ENCODE results near the gene NFE2L2.

DNA sequence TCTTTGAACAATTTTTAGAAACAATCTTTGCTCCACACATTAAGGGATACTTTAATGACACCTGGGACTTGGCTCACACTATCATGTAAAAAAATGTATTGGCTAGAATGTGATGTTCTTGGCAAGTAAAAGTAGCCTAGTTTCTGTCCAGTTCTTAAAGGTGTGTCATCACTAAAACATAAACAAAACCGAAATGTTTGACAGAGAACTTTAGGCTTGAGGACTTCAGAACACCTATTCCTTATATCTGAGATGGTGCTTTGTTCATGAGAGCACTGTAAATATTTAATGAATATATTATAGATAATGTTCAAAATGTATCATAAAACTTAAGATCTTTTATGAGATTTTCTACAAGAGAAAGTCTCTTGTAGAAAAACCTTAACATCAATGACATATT is 71.7 kb downstream of the NFE2L2 start:
- TF ChIP-seq, protein P1, sequence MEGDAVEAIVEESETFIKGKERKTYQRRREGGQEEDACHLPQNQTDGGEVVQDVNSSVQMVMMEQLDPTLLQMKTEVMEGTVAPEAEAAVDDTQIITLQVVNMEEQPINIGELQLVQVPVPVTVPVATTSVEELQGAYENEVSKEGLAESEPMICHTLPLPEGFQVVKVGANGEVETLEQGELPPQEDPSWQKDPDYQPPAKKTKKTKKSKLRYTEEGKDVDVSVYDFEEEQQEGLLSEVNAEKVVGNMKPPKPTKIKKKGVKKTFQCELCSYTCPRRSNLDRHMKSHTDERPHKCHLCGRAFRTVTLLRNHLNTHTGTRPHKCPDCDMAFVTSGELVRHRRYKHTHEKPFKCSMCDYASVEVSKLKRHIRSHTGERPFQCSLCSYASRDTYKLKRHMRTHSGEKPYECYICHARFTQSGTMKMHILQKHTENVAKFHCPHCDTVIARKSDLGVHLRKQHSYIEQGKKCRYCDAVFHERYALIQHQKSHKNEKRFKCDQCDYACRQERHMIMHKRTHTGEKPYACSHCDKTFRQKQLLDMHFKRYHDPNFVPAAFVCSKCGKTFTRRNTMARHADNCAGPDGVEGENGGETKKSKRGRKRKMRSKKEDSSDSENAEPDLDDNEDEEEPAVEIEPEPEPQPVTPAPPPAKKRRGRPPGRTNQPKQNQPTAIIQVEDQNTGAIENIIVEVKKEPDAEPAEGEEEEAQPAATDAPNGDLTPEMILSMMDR (IDR thresholded peaks at IDR 0.05; ENCODE audit: extremely low read depth in 1 of 2, insufficient read depth in 1 of 2, low read depth in 1 of 2, low read length in 2 of 2) = no peak
- TF ChIP-seq EZH2 (IDR thresholded peaks at IDR 0.05; ENCODE audit: borderline replicate concordance, low read depth, low read length, severe bottlenecking) = no peak
- TF ChIP-seq POLR2A (IDR thresholded peaks at IDR 0.05; ENCODE audit: low read depth, low read length) = no peak
